Measurements from ENCODE around the gene MEGF11.

Gene MEGF11

GRCh38 chr15:66142285-66142684, 111.3 kb downstream of the MEGF11 start:
- no peak for DNase-seq (ENCODE audit: low spot score)
- no peak for TF ChIP-seq CTCF (IDR thresholded peaks at IDR 0.05; ENCODE audit: extremely low read depth, missing control alignments)

GRCh38 chr15:66139591-66140207, 113.9 kb downstream of the MEGF11 start:
- no peak for DNase-seq (ENCODE audit: low spot score)
- TF ChIP-seq CTCF (IDR thresholded peaks at IDR 0.05; ENCODE audit: extremely low read depth, missing control alignments), result no peak

GRCh38 chr15:66138892-66139590, 114.5 kb downstream of the MEGF11 start:
- DNase-seq (ENCODE audit: low spot score), result no peak

GRCh38 chr15:66138096-66138783, 115.3 kb downstream of the MEGF11 start:
- DNase-seq (ENCODE audit: low spot score), result no peak
- no peak for TF ChIP-seq CTCF (IDR thresholded peaks at IDR 0.05; ENCODE audit: extremely low read depth, missing control alignments)

More at GRCh38 chr15:66138892-66139590, 114.5 kb downstream of the MEGF11 start:
- no peak for TF ChIP-seq CTCF (IDR thresholded peaks at IDR 0.05; ENCODE audit: extremely low read depth, missing control alignments)

GRCh38 chr15:66136948-66137347, 116.6 kb downstream of the MEGF11 start:
- TF ChIP-seq CTCF (IDR thresholded peaks at IDR 0.05; ENCODE audit: extremely low read depth, missing control alignments), result no peak
- DNase-seq (ENCODE audit: low spot score), result no peak

- TF ChIP-seq CTCF (IDR thresholded peaks at IDR 0.05; ENCODE audit: extremely low read depth, missing control alignments), result no peak
Measured at GRCh38 chr15:66135664-66136063, 117.9 kb downstream of the MEGF11 start.

GRCh38 chr15:66134284-66134683, 119.3 kb downstream of the MEGF11 start:
- DNase-seq (ENCODE audit: low spot score), result no peak
- TF ChIP-seq CTCF (IDR thresholded peaks at IDR 0.05; ENCODE audit: extremely low read depth, missing control alignments), result no peak

More at GRCh38 chr15:66135664-66136063, 117.9 kb downstream of the MEGF11 start:
- DNase-seq (ENCODE audit: low spot score), result no peak

Measured in GM20000 (cell line).